Left lobe of liver (tissue), 2 donors: ENCODE measurements around the gene TUSC2. TPM values are rescaled to one million over a fixed set of nuclear protein-coding genes. Genes with fewer than 3 reads are reported as not detected.
A peak's percentile ranks its signal among the peaks of the same experiment; 100 is the strongest.
"Not testable (repeated sequence)": the region's sequence is repeated elsewhere in the genome, so short reads cannot be mapped to it uniquely, and the experiment has no call there.

ENCODE experiments used
- ATAC-seq: fragments of 200-7000 bp; cut with Tn5 transposase; one replicate; pipeline ENCODE4 v1.9.1; 2020; ENCODE audit warnings: mild to moderate bottlenecking, moderate library complexity
- DNase-seq: peaks from one replicate; pipeline ENCODE4 v3.0.0-alpha.2; 2020; ENCODE audit warnings: low spot score
- total RNA-seq: library from RNA; stranded (reverse); gene quantifications from one replicate; pipeline ENCODE4 v1.2.1, GENCODE V29; 2021
- donor health status: DM: no; HTN: no; CAD: no; lungs with moderate emphysema.
- donor health status: DM: no; HTN: yes; CAD: no.

The TUSC2 gene
- total RNA-seq, 1 donor from 2014 or later = 15.0 TPM

GRCh38 chr3:50297384-50297775 is 30.6 kb downstream of the TUSC2 start:
- ATAC-seq (no peak), DNase-seq (peak; percentile 61)

GRCh38 chr3:50296721-50297383 is 31.2 kb downstream of the TUSC2 start:
- no peak for ATAC-seq
- peak; percentile 49 for DNase-seq

GRCh38 chr3:50295553-50296431 is 32.2 kb downstream of the TUSC2 start:
- no peak for DNase-seq
- ATAC-seq = no peak

GRCh38 chr3:50294492-50295403 is 33.3 kb downstream of the TUSC2 start:
- ATAC-seq (no peak), DNase-seq (no peak)

- DNase-seq (no peak), ATAC-seq (no peak)
These were observed 33.9 kb downstream of the TUSC2 start for GRCh38 chr3:50294089-50294488.

- ATAC-seq = no peak
- no peak for DNase-seq
These were observed 34.8 kb downstream of the TUSC2 start for GRCh38 chr3:50293079-50293801.

GRCh38 chr3:50292159-50293078 is 35.6 kb downstream of the TUSC2 start, which contains the start of gene IFRD2:
Gene IFRD2, minus strand, starts transcription at chr3:50292429. Its CDS starts 155 bp downstream, at chr3:50292274.
- DNase-seq = peak; percentile 98
- ATAC-seq = peak; percentile 87

- ATAC-seq (no peak), DNase-seq (no peak)
These were observed 37.8 kb downstream of the TUSC2 start for GRCh38 chr3:50290161-50290641.

- DNase-seq (no peak), ATAC-seq (no peak)
These were observed 38.9 kb downstream of the TUSC2 start for GRCh38 chr3:50289130-50289529.

GRCh38 chr3:50288387-50289007 is 39.5 kb downstream of the TUSC2 start:
- no peak for DNase-seq
- ATAC-seq = no peak

- ATAC-seq (no peak), DNase-seq (no peak)
These were observed 40.8 kb downstream of the TUSC2 start for GRCh38 chr3:50287262-50287661.

GRCh38 chr3:50286322-50287227 is 41.4 kb downstream of the TUSC2 start:
- no peak for DNase-seq
- ATAC-seq = no peak

GRCh38 chr3:50284121-50284520 is 43.9 kb downstream of the TUSC2 start:
- ATAC-seq = not testable (repeated sequence)

GRCh38 chr3:50279255-50280016 is 48.6 kb downstream of the TUSC2 start:
- ATAC-seq = no peak
- DNase-seq = no peak

More at GRCh38 chr3:50284121-50284520, 43.9 kb downstream of the TUSC2 start:
- DNase-seq = not testable (repeated sequence)

GRCh38 chr3:50278880-50279224 is 49.2 kb downstream of the TUSC2 start, which contains the start of gene LSMEM2:
Gene LSMEM2, plus strand, starts transcription at chr3:50279087. Its CDS starts 27 bp downstream, at chr3:50279114.
- ATAC-seq = no peak

GRCh38 chr3:50278123-50278879 is 49.7 kb downstream of the TUSC2 start:
- DNase-seq (no peak), ATAC-seq (no peak)

More at GRCh38 chr3:50278880-50279224, 49.2 kb downstream of the TUSC2 start, which contains the start of gene LSMEM2:
- no peak for DNase-seq
